Stromal cell of bone marrow (primary cell): ENCODE data around the gene TCF4.
A peak's percentile ranks its signal among the peaks of the same experiment; 100 is the strongest.

Source experiments
- DNase-seq: peaks from one replicate; pipeline ENCODE4 v3.0.0-alpha.2; 2012; ENCODE audit warnings: low read depth

The TCF4 gene

GRCh38 chr18:55346961-55347740, 240.8 kb downstream of the TCF4 start:
- no peak for DNase-seq

- no peak for DNase-seq
Observed at GRCh38 chr18:55346387-55346786, 241.6 kb downstream of the TCF4 start.

DNA sequence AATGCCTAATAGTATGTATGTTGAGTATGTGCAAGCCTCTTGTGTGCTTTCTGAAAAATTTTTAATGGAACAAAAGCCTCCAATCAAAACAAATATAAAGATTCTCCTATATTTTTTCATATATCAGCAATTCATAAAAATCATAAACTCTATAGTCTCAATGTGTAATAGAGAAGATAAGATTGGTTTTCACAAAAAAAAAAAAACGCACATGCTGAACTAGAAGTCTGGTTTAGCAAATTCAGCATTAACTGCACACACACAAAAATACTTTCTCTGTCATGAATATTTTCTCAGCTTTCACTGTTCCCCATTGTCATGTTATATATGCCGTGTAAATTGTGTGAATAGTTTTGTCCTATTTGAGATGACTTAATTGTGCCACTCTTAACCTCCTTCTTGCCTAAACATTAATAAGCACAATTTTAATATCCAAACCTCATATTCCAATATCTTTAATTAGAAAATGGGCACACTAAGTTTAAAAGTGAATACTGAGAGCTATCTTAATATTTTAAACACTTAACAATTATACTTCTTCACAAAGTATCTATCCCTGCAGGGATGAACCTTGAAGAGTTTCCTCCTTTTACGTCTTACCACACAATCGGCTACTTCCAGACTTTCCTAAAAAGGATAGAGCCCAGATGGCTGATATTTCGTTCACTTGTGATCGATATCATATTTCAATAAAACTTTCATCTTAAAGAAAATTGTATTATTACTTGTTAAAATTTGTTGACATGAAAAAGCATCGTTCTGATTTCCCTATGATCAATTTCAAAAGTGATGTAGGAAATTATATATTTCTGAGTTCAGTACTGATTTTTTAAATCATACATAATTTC, 242.7 kb downstream of the TCF4 start:
- DNase-seq = no peak

- DNase-seq = no peak
Observed at GRCh38 chr18:55343396-55344073, 244.5 kb downstream of the TCF4 start.

- DNase-seq = no peak
Observed at GRCh38 chr18:55340998-55341397, 247.0 kb downstream of the TCF4 start.

DNA sequence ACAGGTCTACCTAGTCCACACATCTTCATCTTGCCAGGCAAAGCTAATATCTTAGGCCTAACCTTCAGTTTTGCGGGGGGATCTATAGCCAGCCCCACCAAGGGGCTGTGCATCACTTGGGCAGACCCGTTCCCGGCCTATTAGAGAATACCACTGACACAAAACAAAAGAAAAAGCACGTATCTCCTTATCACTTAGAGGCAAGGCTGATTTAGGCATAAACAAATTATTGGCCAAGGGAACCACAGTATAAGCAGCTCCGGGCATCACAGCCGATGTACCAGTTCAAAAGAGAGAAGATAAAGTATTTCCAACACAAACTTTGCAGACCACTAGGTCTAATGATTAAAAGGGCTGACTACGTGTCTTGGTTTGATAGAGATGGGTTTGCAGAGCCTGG, 248.0 kb downstream of the TCF4 start:
- no peak for DNase-seq

GRCh38 chr18:55338978-55339650, 248.9 kb downstream of the TCF4 start:
- DNase-seq = no peak

GRCh38 chr18:55337908-55338521, 250.0 kb downstream of the TCF4 start:
- no peak for DNase-seq

DNA sequence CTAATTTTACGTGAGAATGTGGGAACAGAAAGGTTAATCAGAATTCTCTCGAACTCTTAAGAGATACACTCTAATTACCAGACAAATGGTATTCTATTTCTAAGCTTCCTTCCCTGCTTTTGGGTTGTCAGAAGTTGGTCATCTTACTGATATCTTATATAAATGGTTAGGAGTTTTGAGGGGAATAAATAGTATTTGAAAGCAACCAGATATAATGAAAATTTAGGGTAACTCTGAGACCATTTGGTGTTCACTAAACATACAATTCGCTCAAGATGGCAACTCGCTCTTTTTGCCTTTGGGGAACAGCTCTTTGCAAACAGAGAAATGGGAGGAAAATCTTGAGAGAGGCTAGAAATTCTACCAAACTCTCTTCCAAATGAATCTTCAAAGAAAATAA, 250.9 kb downstream of the TCF4 start:
- no peak for DNase-seq

DNA sequence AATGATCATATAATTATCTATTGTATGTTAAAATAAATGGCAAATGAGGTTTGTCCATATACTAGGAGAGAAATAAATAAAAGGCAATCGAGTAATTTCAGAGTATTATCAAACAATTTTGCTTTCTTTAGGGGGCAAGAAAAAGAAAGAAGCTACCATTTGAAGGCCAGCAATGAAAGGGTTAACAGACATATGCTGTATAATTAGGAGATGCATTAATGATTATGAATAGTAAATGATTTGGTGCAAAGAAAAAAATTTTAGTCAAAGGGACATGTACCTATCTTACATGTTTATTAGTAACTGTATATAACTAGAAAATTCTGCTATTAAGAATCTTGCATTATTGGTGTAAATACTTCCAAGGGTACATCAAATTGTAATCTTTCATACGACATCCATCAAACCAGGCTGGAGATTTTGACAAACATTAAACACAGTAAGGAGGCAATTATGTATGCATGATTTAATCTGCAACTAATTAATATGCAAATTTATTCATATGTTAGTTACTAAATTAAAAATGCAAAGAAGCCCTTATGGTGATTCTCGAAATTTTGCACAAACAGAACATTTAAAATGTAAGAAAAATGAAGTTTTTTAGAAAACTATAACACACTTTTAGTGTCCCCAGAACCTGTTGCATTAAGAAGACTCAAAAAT, 251.4 kb downstream of the TCF4 start:
- DNase-seq = no peak

GRCh38 chr18:55334875-55335274, 253.1 kb downstream of the TCF4 start:
- no peak for DNase-seq

GRCh38 chr18:55331301-55331700, 256.7 kb downstream of the TCF4 start:
- no peak for DNase-seq

DNA sequence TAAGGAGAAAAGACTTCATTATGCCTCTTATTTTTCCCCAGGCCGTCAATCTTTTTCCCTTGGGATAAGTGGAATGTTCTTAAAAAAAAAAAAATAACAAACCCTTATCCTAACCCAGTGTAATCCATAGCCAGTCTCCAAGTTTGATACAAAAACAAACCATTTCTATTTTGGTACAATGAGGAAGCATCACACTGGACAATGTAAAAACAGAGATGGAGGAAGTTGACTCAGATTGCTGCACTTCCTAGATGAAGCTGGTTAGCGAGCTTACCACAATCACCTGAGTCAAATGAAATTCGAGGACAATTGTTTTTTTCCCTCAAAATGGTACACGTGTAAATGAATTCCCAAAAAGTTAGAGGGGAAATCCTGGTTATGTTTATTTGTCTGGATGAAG, 259.7 kb downstream of the TCF4 start:
- DNase-seq = peak; percentile 71

GRCh38 chr18:55327454-55327853, 260.5 kb downstream of the TCF4 start:
- DNase-seq = no peak

DNA sequence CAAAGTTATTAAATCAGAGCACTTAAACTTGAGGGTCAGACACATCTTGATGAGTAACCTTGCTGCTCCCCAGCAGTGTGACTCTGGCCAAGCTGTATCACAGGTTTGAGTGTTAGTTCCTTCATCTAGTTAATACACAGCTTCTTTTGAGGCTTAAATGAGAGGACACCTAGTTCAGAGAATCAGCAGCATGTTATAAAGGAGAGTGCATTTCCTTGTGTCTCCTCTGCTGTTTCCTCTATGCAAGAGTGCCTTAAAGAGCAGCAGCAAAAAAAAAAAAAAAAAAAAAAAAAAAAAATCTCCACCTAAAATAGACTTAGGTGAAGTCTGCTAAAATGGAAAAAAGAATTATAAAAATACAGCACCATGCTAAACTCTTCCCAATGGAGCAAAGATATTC, 261.9 kb downstream of the TCF4 start:
- no peak for DNase-seq

DNA sequence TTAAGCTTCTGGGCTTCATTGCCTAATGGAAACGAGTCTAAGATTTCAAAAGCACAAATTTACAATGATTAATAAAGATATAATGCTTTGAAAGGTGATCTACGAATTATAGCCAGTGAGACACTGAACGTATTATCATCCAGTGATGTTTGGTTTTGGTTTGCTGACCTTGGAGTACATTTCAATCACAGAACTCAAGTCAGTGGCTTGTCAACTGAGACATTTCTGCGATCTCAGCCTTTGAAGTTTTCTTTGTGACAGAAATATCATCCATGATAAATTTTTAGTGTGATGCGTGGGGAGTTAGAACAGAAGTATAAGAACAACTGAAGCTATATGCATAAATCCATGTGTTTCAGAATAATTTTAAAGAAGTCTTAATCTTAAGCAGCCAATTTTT, 263.8 kb downstream of the TCF4 start:
- DNase-seq = no peak

DNA sequence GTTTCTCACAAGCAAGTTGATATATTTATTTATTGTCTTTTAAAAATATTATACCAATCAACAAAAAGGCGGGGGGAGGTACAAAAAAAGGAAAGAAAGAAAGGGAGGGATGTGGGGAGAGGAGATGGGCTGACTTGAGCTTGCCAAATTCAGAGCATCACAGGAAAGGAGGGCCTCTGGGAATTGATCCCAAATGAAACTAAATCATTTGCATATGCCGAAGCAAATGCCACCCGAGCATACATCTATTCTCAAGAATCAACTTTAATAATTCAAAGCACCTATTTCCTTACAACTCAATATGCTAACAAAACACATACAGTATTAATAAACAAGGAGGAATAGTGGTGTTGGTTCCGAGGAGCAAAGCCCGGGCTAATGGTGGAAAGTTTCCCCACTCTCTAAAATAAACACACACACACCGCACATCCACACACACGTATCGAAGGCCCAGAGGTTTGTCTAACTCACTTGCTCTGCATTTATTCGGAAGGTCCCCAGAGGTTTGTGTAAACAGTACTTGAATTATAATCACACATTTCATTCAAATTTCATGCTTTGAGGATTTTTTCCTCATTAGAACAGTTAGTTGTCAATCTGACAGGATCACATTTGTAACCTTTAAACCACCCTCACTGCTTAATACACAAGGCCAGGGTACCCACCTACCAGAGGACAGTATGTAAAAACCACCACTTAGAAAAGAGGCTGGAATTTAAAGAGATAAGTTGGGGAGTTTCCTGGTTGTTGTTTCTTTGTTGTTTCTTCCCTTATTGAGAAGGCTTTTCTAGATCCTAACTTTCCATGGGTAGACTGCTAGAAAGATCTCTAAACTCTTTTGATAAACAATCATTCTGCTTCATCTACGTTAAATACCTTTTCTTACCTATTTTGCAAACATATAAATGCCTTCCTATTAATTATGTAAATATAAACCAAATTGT, 264.7 kb downstream of the TCF4 start:
- DNase-seq = no peak

- DNase-seq = peak; percentile 92
Observed at GRCh38 chr18:55322178-55322735, 265.7 kb downstream of the TCF4 start.

DNA sequence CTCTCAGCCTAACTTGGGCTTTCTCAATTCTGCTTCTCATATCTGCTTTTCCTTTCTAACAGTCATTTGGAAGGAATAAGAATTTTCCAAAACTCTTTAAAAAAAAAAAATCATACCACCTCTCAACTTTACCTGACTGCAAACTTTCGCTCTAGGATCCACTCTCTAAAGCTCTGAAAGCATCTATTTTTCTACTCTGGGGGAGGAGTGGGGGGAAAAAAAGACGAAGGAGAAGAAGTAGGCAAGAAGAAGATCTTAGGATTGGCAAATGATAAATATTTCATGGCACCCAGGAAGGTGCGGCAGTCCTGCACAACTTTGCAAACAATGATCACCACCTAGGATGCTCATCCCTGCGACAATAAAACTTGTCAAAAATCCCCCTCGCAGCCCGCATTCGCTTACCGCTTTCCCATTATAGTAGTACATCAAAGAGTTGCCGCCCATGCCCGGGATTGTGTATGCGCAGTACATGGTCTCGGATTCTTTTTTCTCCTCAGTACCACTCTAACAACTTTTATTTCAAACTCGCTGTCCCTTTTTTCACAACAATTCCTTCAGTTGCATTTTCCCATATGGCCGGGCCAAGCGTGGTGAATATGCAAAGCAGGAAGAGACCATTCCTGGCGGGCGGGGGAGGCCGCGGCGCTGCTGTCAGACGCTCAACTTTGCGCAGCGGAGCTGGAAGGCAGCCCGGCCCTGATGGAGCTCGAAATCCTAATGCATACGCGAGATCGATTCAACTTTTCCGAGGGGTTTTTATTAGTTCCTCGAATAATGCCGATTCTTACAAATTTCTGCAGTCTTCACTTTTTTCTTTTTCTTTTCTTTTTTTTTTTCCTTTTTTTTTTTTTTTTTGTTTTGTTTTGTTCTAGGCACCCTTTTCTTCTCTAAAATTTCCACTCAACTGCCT, 266.5 kb downstream of the TCF4 start:
- peak; percentile 83 for DNase-seq
